HepG2 (cell line): ENCODE measurements around the gene CCNJL. TPM values are rescaled to one million over a fixed set of nuclear protein-coding genes. Genes with fewer than 3 reads are reported as not detected.

Experiments used
- ATAC-seq: fragments of 200-7000 bp; cut with Tn5 transposase; 3 replicates; pipeline ENCODE4 v1.9.1; 2020; ENCODE audit warnings: mild to moderate bottlenecking, moderate library complexity
- BruUV-seq: library from RNA; stranded (reverse); fragments of 400-500 nt; replicated peaks from 2 replicates; lab custom pipeline; 2021; lab: Mats Ljungman, UMichigan
- CTCF ChIA-PET: fragments of 300-600 bp; formaldehyde crosslinking; extraction: SDS; loops from one replicate; lab custom pipeline; 2021; ENCODE audit warnings: low total read pairs, inconsistent platforms, low intra/inter-chr PET ratio; lab: Yijun Ruan, JAX
- POLR2A ChIA-PET: fragments of 350-600 bp; sonication (Branson Sonifier 250); formaldehyde crosslinking; loops from one replicate; lab custom pipeline; 2020; ENCODE audit warnings: antibody characterized with exemption, inconsistent platforms; lab: Yijun Ruan, JAX
- DNase-seq: peaks from one replicate; pipeline ENCODE4 v3.0.0-alpha.2; 2015; ENCODE audit warnings: low spot score
- FAIRE-seq: peaks from 3 replicates; lab custom pipeline; 2011; peaks lifted over from hg19 to GRCh38; lab: Jason Lieb, UNC
- H2AFZ ChIP-seq: one replicate; pipeline ENCODE4 v1.6.1; 2011; ENCODE audit warnings: low read length, inconsistent platforms
- H3K27ac ChIP-seq: fragments of 300-600 bp; 3 replicates; pipeline ENCODE4 v1.8.0; 2011; ENCODE audit warnings: mixed run types, mild to moderate bottlenecking, mixed read lengths, low read length, inconsistent platforms; ENCODE audit not compliant: insufficient read depth; ENCODE audit errors: extremely low read length
- H3K27me3 ChIP-seq, 2 experiments: fragments of 200-600 bp in 1 of 2; 2 replicates in 1 of 2; 3 replicates in 1 of 2; pipeline versions ENCODE4 v1.6.0 to v1.8.0; 2011; ENCODE audit warnings: low read length in 2 of 2, mild to moderate bottlenecking in 2 of 2, moderate library complexity in 2 of 2, inconsistent platforms in 1 of 2; ENCODE audit not compliant: insufficient read depth in 2 of 2, control insufficient read depth in 1 of 2
- H3K36me3 ChIP-seq, 2 experiments: fragments of 200-600 bp in 1 of 2; replicated peaks in 1 of 2; 2 replicates in 1 of 2; 3 replicates in 1 of 2; pipeline versions ENCODE4 v1.5.1 to v1.8.0; 2011; ENCODE audit warnings: low read length in 2 of 2, inconsistent platforms in 1 of 2; ENCODE audit not compliant: insufficient read depth in 2 of 2, control insufficient read depth in 1 of 2
- H3K4me1 ChIP-seq: 2 replicates; pipeline ENCODE4 v1.5.1; 2012; ENCODE audit warnings: low read length, inconsistent platforms; ENCODE audit not compliant: insufficient read depth
- H3K4me2 ChIP-seq: 2 replicates; pipeline ENCODE4 v1.6.0; 2011; ENCODE audit warnings: low read depth, low read length, inconsistent platforms
- H3K4me3 ChIP-seq, 3 experiments: fragments of 200-600 bp in 1 of 3; sonication (generic), shearing (Covaris generic) in 1 of 3; replicated peaks in 1 of 3; 2 replicates each; pipeline ENCODE4 v1.5.1; 2011 to 2016; ENCODE audit warnings: low read length in 3 of 3, inconsistent platforms in 2 of 3, low read depth in 2 of 3, mild to moderate bottlenecking in 2 of 3, control low read depth in 1 of 3, mixed read lengths in 1 of 3; ENCODE audit not compliant: insufficient read depth in 1 of 3
- H3K79me2 ChIP-seq: one replicate; pipeline ENCODE4 v1.6.1; 2011; ENCODE audit warnings: low read length, inconsistent platforms; ENCODE audit not compliant: insufficient read depth
- H3K9ac ChIP-seq: 2 replicates; pipeline ENCODE4 v1.6.0; 2011; ENCODE audit warnings: mild to moderate bottlenecking, low read depth, low read length, inconsistent platforms; ENCODE audit not compliant: insufficient read depth
- H3K9me3 ChIP-seq: 2 replicates; pipeline ENCODE4 v1.5.1; 2012; ENCODE audit warnings: mild to moderate bottlenecking, low read length
- H4K20me1 ChIP-seq: 2 replicates; pipeline ENCODE4 v1.6.0; 2011; ENCODE audit warnings: inconsistent platforms, mild to moderate bottlenecking, low read length, moderate library complexity; ENCODE audit not compliant: insufficient read depth
- CBX1 ChIP-seq: IDR thresholded peaks from one replicate; pipeline ENCODE4 v1.6.1; 2016; ENCODE audit warnings: antibody characterized with exemption, low read depth
- DBP ChIP-seq: sonication (generic); formaldehyde crosslinking; IDR thresholded peaks from 2 replicates; pipeline ENCODE4 v1.4.0; 2020; ENCODE audit warnings: missing genetic modification reagents; ENCODE audit errors: not compliant biosample characterization
- GPBP1L1 ChIP-seq: sonication (generic); formaldehyde crosslinking; IDR thresholded peaks from 2 replicates; pipeline ENCODE4 v1.5.0; 2020; ENCODE audit warnings: mild to moderate bottlenecking, missing genetic modification reagents
- KLF12 ChIP-seq: sonication (generic); formaldehyde crosslinking; IDR thresholded peaks from 2 replicates; pipeline ENCODE4 v1.4.0; 2020; ENCODE audit warnings: missing genetic modification reagents, borderline replicate concordance
- MAFK ChIP-seq, 2 experiments: IDR thresholded peaks in 1 of 2; conservative IDR thresholded peaks in 1 of 2; 2 replicates each; pipeline ENCODE4 v1.6.1; 2011; ENCODE audit warnings: improper control_type of control experiment in 2 of 2, low read length in 2 of 2
- NFIC ChIP-seq: IDR thresholded peaks from 2 replicates; pipeline ENCODE4 v1.6.1; 2012; ENCODE audit warnings: mild to moderate bottlenecking, low read length, inconsistent platforms
- PRDM4 ChIP-seq: sonication (generic); formaldehyde crosslinking; IDR thresholded peaks from 2 replicates; pipeline ENCODE4 v1.9.0; 2021; ENCODE audit warnings: missing genetic modification reagents, borderline replicate concordance
- REL ChIP-seq: sonication (generic); formaldehyde crosslinking; conservative IDR thresholded peaks from 2 replicates; pipeline ENCODE4 v1.8.0; 2022; ENCODE audit warnings: mild to moderate bottlenecking, missing genetic modification reagents, moderate library complexity
- RFXAP ChIP-seq: sonication (generic); formaldehyde crosslinking; IDR thresholded peaks from 2 replicates; pipeline ENCODE4 v1.4.0; 2020; ENCODE audit warnings: missing genetic modification reagents, borderline replicate concordance
- TERF1 ChIP-seq: sonication (generic); formaldehyde crosslinking; IDR thresholded peaks from 2 replicates; pipeline ENCODE4 v1.8.0; 2022; ENCODE audit warnings: mild to moderate bottlenecking, missing genetic modification reagents, moderate library complexity
- TFDP2 ChIP-seq: sonication (generic); formaldehyde crosslinking; IDR thresholded peaks from 2 replicates; pipeline ENCODE4 v1.4.0; 2020; ENCODE audit warnings: missing genetic modification reagents
- ZBTB44 ChIP-seq: sonication (generic); formaldehyde crosslinking; IDR thresholded peaks from 2 replicates; pipeline ENCODE4 v1.4.0; 2020; ENCODE audit warnings: missing genetic modification reagents
- ZNF616 ChIP-seq: sonication (generic); formaldehyde crosslinking; IDR thresholded peaks from 2 replicates; pipeline ENCODE4 v1.5.0; 2020; ENCODE audit warnings: low read depth, mild to moderate bottlenecking, missing genetic modification reagents
- ZNF747 ChIP-seq: sonication (generic); formaldehyde crosslinking; IDR thresholded peaks from 2 replicates; pipeline ENCODE4 v1.8.1; 2023; ENCODE audit warnings: missing genetic modification reagents, mild to moderate bottlenecking, borderline replicate concordance
- ZNF766 ChIP-seq: sonication (generic); formaldehyde crosslinking; IDR thresholded peaks from 2 replicates; pipeline ENCODE4 v1.5.0; 2020; ENCODE audit warnings: missing genetic modification reagents, borderline replicate concordance
- ZSCAN9 ChIP-seq: IDR thresholded peaks from 2 replicates; pipeline ENCODE4 v1.6.1; 2016; ENCODE audit warnings: borderline replicate concordance
- WGBS: methylation state at CpG from one replicate; pipeline ENCODE4 v1.1.6; 2017; ENCODE audit warnings: low lambda C conversion rate; 5-methylcytosine and 5-hydroxymethylcytosine counted together
- in situ Hi-C: cut with HindIII; loops from 2 replicates; pipeline ENCODE4 v1.10.0; 2017; ENCODE audit warnings: low pct_unique_long_range_greater_than_20kb; ENCODE audit not compliant: extremely low pct_ligation_motif_present
- intact Hi-C: fragments of 100-400 bp; cut with micrococcal nuclease; formaldehyde crosslinking; loops from one replicate; pipeline ENCODE4 v1.10.0; 2022; ENCODE audit not compliant: unreplicated experiment
- polyA plus RNA-seq, 8 experiments: library from polyadenylated mRNA; depleted of rRNA in 3 of 8; stranded (reverse) in 7 of 8; unstranded in 1 of 8; fragments of >200 nt; fragmentation: Illumina TruSeq in 4 of 8; extraction: Trizol in 4 of 8; gene quantifications; 2 replicates each; pipeline versions ENCODE4 v1.2.1 to v1.2.3, GENCODE V29; 2011 to 2016; ENCODE audit warnings: low read depth in 4 of 8, missing spikeins in 1 of 8, mixed read lengths in 1 of 8; ENCODE audit not compliant: insufficient read depth in 1 of 8
- total RNA-seq, 5 experiments: library from RNA; depleted of rRNA; stranded (reverse); fragments of >200 nt; fragmentation: Illumina TruSeq; extraction: Trizol; gene quantifications; 2 replicates each; pipeline ENCODE4 v1.2.3, GENCODE V29; 2016; ENCODE audit warnings: low read depth in 1 of 5

The CCNJL gene
- total and polyA plus RNA-seq, 2 of the 13 experiments (the other 11 are each of a cell fraction or from before 2014, with no cell fraction given) = 1.6 to 4.4 TPM

- Histone ChIP-seq H2AFZ (no peak overlapping the region), H3K4me2 (no peak overlapping the region), H3K9me3 (no peaks in the 10 kb centered on the region)
- TF ChIP-seq PRDM4 (CRISPR knock-in tag) (no peak), TERF1 (CRISPR knock-in tag) (no peak), ZSCAN9 (no peak), ZNF747 (CRISPR knock-in tag) (no peak), MAFK (conservative IDR thresholded peaks at IDR 0.05 in 1 of 2, IDR thresholded peaks at IDR 0.05 in 1 of 2; ENCODE audit: low read length in 2 of 2) (no peak), REL (CRISPR knock-in tag) (no peak), ZNF616 (CRISPR knock-in tag) (no peak), DBP (no peak), CBX1 (no peak), RFXAP (no peak), TFDP2 (CRISPR knock-in tag) (no peak), GPBP1L1 (CRISPR knock-in tag) (no peak), KLF12 (CRISPR knock-in tag) (no peak), ZBTB44 (CRISPR knock-in tag) (no peak), NFIC (no peak), ZNF766 (no peak)
- TF ChIP-seq, all 625 proteins: peak for 0
- POLR2A ChIA-PET = no interaction called here
- H3K27ac ChIP-seq = no peak overlapping the region
- intact Hi-C loops = no loop called here
- H3K79me2 ChIP-seq = no peaks in the 10 kb centered on the region
- H4K20me1 ChIP-seq = no peaks in the 10 kb centered on the region
- no peaks in the 10 kb centered on the region for H3K36me3 ChIP-seq
- BruUV-seq = no TSS peak
- ATAC-seq (no peak), DNase-seq (no peak), FAIRE-seq (no peak)
- no peak overlapping the region for H3K9ac ChIP-seq
- WGBS = 91% methylated on average over 5 of the region's 5 CpGs
- H3K27me3 ChIP-seq = no peaks in the 10 kb centered on the region
- H3K4me3 ChIP-seq = no peak overlapping the region
- in situ Hi-C loops = no loop called here
- H3K4me1 ChIP-seq = peaks cover 9% of the 10 kb centered on the region; the same call in 1 of the 2 replicates
- CTCF ChIA-PET = no interaction called here
These were observed 14.6 kb downstream of the CCNJL start for GRCh38 chr5:160297776-160298175.
